Lung microvascular endothelial cell (primary cell): ENCODE results near the gene GATAD2A. TPM values are rescaled to one million over a fixed set of nuclear protein-coding genes. Genes with fewer than 3 reads are reported as not detected.
"Not testable (repeated sequence)": the region's sequence is repeated elsewhere in the genome, so short reads cannot be mapped to it uniquely, and the experiment has no call there.

ENCODE experiments used
- DNase-seq, 2 donors: peaks; one replicate each; pipeline versions ENCODE4 v3.0.0 to v3.0.0-alpha.2; 2010; ENCODE audit warnings: low read depth in 2 of 2
- total RNA-seq: library from RNA; depleted of rRNA; stranded (reverse); fragments of >200 nt; gene quantifications from 2 replicates; pipeline ENCODE4 v1.2.1, GENCODE V29; 2014

Gene GATAD2A
- total RNA-seq, 1 donor from 2014 or later: 37.5 TPM

DNA sequence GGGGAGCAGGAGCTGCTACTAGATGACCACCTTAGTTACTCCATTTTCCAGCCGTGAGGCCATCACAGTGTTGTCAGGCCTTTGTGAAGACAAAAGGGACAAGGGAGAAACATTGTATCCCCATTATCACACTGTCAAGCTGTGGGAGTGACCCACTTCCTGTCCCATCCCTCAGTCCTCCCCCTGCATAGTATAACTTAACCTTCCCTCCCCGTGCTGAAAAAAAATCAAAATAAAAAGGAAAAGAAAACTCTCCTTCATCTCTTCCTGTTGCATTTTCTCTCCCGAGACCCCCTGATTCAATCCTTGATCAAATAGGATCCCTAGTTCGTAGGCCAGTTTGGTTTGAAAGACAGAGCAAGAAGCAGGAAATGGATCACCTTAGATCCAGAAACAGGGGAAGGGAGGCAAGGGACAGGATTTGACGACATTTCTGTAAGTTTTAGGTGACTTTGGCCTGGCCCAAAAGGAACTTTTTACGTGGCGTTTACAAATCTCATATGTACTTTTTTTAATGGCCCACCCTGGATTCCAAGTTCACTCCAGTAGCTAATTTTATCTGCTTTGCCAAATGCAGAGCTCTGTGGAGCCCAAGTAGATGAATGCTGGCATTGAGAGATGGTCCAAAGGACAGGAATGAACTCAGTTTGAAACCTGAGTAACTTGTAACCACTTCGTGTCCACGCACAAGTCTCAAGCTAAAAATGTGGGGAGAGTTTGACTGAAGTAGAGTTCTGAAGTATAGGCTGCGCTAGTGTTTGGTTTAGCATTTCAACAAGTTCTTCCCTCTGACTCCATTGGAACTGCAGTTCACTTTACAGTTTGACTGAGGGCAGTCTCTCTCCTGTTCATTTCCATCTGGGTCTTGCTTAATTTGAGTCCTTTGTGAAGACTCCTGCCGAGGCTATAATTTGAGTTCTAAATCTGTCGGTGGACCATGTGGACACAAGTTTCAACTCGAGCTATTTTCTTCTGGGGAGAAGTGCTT, 16.6 kb upstream of the GATAD2A start:
- DNase-seq: no peak

DNA sequence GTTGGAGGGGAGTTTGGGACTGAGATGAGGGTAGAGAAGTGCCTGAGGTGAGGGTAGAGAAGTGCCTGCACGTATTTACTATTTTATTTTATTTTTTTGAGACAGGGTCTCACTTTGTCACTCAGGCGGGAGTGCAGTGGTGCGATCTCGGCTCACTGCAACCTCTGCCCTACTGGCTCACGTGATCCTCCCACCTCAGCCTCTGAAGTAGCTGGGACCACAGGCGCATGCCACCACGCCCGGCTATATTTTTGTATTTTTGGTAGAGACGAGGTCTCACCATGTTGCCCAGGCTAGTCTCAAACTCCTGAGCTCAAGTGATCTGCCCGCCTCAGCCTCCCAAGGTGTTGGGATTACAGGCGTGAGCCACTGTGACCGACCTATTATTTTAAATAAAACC, 15.8 kb upstream of the GATAD2A start:
- DNase-seq: not testable (repeated sequence)

DNA sequence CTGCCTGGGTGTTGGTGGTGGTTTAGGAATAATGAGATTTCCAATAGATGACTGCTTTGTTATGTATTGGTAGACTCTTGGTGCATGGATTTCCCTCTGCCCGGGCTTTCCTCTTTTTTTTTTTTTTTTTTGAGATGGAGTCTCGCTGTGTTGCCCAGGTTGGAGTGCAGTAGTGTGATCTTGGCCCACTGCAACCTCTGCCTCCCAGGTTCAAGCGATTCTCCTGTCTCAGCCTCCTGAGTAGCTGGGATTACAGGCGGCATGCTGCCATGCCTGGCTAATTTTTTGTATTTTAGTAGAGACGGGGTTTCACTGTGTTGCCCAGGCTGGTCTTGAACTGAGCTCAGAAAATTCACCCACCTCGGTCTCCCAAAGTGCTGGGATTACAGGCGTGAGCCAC, 11.1 kb upstream of the GATAD2A start:
- DNase-seq: not testable (repeated sequence)

DNA sequence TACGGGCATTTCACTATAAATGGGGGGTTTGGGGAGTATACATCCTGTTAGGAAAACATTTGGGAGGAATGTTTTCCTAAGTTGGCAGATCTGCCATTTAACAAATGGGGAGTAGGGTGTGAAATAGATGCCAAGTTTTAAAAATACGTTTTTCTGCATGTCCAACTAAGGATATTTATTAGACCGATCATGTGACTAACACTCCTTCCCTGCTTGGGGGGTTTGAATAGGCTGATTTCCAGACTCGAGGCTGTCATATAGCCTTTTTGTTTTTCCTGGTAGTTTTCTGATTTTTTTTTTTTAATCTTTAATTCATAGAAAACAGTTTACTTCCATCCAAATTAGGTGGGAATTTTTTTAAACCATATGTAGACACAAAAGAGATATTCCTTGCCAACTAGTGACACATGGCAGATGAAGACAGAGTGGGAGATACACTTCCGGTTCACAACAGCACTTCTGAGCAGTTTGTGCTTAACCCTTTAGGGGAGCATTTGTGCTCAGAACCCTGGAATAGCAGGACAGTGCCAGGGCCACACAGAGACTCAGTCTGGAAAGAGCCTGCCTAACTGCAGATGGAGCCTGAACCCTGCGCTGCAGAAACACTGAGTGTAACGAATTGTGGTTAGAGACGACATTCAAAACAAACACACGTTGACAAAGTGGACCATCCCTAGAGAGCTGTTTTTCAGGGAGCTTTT, 5.6 kb upstream of the GATAD2A start:
- DNase-seq: peak; percentile 50 to 56

DNA sequence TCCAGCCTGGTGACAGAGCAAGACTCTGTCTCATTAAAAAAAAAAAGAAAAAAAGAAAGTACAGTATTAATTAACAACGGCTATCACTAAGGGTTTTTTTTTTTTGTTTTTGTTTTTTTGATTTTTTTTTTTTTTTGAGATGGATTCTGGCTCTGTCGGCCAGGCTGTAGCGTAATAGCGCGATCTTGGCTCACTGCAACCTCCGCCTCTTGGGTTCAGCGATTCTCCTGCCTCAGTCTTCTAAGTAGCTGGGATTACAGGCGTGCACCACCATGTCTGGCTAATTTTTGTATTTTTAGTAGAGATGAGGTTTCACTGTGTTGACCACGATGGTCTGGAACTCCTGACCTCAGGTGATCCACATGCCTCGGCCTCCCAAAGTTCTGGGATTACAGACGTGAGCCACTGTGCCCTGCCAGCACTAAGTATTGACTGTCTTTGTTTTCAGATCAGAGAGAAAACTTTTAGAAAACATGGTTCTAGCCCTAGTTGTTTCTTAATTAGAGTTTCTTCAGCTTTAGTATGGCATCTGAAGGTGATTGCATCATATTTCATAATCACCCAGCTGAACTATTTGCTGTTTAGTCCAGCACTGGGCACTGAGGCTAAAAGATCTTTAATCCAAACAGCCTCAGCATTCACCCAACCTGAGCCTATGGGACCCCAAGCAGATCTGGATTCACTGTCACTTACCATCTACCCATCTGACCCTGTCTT, 2.7 kb upstream of the GATAD2A start:
- no peak for DNase-seq

DNA sequence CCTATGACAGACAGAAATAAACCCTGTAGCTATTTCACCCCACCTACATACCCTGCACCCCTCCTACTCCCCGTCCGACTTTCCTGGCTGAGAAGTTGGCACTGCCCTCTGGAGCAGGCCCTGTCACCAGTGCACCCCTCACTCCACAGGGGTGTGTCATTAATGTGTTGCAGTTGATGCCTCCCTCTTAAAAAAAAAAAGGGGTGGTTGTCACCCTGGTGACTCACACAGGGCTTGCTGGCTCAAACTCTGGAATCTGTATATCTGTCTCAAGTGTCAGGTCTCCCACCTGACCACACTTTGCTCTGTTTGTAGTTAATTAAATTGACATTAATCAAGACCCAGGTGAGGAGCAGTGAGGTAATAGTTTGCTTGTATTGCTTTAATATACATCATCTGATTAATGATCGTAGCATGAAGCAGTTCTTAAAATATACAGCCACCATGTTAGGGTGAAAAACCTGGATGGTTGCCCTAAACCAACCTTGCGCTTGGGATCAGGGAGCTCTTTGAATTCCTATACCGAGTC, 2.0 kb upstream of the GATAD2A start:
- peak in 1 of 2 donors; percentile 32 for DNase-seq

DNA sequence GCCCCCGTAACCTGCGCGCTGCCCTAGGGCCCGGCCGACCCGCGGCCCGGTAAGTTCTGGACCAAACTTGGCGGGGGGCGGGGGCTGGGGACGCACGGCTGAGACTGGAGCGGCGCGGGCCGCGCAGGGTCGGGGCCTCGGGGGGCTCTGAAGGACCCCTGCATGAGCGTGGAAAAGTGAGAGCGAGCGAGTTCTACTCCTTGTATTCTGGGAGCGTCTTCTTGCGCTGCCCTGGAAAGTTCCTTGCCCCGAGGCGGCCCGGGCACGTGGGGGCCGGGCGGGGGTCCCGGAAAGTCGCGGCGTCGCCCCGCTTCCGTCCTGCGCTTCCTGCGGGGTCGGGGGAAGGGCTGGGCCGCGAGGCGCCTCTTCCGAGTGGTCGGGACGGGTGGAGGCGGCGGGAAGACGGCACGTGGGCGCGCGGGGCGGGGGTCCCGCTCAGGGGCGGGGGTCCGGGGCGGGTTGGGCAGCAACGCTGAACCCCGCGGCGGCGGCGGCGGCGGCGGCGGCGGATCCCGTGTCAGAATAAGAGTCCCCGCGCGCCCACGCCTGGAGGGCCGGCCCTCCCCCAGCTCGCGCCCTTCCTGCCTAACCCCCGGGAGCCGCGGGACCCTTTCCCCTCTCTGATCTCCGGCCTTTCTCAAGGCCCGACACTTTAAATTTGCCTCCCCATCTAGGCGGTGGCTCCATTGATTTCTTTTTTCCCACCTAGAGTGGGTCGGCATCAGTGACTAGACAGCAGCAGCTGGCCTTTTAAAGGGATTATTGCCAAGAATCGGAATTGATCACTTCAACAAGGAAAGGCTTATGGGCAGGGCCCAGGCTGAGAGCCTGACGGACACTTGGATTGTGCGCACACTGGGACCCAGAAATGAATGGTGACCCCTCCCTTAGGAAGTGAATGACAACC, 749 bp downstream of the GATAD2A start:
- DNase-seq: peak; percentile 45 to 51

DNA sequence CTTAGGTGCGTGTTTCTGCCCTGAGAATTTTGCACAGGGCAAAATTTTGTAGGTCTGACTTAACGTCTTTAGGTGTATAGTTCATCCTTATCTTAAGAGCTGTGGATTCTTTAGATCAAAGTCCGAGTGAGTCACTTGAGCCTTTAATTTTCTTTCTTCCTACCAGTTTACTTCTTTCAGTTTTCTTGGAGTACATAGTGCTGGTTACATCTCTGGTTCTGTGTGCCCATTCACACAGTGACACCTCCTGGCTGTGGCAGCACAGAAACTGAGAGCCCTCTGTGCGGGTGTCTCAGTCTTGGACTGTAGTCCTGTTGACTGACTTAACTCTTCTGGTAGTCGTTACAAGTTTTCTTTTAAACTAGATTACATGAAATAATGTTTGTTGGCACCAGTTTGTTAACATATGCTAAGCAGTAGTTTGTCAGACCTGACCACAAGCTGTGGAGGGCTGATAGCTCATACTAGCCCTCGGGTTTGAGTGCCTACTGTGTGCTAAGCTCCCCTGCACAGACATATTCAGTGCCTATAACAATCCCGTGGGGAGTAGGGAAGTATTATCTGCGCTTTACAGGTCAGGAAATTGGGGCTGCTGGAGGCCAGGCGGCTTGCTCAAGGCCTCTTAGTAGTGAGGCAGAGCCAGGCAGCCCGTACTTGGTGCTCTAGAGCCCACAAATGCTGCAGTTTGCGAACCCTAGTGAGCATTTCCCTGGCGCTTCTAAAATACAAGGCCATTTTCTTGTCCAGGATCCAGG, 1.6 kb downstream of the GATAD2A start:
- peak; percentile 65 to 80 for DNase-seq

DNA sequence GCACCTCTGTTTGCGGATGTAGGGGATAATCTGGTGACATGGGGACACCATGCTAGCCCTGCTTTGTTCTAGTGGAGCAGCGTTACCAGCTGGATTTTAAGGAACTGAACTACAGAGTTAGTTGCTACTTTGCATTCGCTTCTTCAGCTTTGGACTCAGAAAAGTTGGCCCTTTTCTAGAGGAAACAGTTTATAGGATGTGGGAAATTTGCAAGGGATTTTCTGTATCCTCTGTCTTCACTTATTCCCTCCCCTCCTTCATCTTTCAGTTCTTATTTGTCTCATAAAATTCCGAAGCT, 2.1 kb downstream of the GATAD2A start:
- no peak for DNase-seq

DNA sequence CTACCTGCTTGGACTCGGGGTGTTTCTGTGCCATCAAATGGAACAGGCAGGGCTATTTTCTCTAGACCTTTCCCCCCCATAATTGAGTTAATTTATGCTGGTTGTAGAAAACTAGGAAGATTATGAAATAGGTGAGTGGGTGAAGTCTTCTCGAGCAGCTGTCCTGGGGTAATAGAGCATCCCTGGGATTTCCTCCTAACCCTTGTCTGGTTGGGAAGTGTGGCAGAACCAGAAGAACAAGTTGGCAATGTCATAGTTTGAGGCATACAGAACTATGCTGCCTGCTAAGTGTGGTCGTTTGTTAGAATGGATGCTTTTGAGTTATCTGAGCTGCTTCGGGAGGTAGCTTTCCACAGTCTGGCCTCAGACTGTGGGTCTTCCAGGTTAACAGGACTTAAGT, 3.7 kb downstream of the GATAD2A start:
- DNase-seq: no peak

DNA sequence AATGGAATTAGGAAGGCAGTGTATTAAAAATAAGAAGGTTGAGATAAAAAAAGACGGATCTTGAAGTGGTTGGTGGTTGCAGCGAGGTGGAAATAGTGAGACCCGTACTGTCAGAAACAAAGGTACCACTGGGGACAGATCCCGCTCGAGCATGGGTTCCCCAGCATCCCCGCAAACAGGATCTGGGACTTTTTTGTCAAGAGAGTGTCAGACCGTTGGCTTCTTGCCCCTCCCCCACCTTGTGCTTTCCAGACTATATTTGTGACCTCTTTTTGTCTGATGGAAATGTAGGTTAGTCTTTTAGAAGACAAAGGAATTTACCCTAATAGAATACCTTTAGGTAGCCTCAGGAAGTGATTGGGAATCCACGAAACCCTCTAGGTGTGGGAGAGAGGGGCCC, 4.2 kb downstream of the GATAD2A start:
- no peak for DNase-seq

DNA sequence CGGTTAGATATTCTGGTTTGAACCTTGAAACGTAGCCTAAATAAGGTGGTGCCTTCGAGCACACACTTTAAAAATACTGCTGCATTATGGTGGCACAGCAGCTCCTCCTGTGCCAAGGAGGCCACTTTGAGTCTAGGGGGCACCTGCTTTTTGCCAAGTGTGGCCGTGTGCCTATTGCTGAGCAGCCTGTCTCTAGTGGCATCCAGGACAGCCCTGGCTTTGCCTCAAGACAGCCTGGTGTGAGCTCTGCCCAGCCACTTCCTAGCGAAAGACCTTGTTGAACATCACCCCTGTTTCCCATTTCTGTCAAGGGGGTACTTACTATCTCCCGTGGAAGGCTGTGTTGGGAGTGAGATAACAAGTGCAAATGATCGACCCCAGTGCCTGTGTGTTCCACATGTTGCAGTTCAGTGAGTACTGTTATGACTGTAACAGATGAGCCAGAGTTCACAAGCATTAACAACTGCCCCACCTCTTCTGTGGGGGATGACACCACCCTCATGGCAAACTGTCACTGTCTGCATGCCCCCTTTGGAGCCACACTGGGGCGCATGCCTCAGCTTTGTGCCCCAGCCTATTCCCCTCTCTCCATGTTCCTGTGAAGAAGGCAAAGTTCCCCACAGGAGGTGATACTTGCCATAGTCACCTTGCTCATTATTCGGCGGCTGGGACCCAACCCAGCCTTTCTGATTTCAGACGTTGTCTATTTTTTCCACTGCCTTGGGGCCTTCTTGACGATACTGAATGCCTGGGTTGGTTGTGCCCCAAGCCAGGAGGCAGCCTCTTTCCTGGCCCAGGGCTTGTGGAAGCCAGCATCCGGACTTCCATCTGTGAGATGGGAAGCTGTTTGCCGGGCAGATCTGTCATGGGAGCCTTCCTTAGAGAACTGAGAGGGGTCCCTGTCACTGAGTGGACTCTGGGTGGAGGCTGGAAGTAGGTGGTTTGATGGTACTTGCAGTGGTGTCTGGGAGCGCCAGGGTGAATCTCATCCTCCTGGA, 5.4 kb downstream of the GATAD2A start:
- no peak for DNase-seq

DNA sequence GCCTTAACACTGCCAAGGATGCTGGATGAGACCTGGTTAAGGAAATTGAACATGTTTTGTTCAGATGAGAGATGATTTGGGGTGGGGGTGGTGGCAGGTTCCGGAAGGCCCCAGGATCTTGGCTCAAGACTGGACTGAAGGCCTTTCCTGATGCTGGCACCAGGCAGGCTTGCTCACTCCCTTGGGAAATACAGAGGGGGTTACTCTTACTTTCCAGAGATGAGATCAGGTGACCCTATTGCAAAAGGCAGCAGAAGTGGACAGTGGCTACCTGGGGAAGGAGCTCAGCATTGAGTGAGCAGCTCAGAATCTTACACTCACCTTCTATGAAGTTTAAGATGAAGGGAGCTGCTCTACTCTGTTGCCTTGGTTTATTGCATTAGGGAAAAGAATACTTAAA, 10.8 kb downstream of the GATAD2A start:
- no peak for DNase-seq

DNA sequence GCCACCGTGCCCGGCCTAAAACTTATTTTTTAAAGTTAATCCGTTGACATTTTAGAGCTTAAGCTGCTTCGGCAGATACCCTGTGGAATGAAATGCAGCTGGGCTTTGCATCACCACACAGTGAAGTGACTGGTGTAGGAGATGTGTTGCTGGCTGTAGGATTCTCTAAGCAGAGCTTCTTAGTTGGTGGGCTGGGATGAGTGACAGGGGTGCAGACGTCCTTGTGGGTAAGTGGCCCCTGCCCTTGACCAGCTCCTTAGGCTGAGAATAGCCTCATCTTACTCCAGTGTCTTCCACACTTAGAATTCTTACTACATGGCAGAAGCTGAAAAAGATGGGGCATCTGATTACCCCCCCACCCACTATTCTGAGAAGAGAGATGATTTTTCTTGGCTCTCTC, 11.6 kb downstream of the GATAD2A start:
- no peak for DNase-seq

DNA sequence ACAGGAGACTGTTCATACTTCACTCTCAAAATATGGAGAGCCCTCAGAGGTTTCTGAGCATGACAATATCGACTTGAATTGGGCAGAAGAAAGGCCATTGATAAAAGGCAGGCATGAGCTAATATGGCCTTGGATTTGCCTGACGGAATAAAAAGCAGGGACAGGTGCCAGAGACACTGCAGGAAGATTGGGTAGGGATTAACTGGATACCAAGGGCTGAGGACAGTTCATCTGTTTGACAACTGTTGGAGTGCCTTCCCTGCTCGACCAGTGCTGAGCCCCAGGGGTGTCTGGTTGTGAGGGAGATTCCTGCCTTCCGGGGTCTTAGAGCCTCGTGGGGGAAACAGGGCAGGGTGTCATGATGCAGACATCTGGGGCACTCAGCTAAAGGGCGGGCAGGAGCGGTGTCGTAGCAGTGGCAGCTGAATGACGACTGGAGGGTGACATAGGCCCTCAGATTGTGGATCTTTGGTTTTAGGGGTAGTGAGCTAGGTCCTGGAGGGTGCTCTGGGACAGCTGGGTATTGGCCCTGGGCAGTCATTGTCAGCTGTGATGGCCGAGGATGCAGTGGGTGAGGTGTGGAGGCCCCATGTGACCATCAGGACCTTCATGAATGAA, 12.3 kb downstream of the GATAD2A start:
- no peak for DNase-seq

DNA sequence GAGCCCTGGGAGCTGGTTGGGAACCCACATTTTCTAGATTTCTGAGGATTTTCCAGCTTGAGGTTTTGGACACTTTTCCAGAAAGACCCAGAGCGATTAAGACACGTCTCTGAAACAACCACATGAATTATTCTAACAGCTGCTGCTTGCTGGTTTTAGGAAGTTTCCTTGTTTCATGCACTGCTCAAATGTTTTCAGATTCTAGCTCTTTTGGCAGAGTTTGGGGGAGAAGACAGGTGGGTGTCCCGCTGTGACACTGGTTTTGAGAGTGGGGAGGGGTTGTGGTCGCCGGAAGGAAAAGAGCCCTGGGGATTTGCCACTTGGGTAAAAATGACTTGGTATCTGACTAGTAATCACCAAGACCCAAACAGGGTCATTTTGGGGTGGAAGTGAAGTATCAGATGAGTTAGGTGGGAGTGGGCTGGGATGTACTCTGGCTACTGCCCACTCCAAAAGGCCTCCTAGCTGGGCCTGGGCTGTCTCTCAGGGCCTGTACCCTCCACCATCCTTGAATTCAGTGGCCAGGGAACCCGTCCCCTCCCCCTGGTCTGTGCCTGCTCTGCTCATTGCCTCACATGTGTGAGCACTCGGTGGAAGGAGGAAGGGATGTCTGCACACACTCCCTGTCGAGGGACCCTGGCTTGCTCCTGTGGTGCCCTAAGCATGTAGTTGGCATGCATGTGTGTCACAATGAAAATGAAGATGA, 13.2 kb downstream of the GATAD2A start:
- DNase-seq: no peak

DNA sequence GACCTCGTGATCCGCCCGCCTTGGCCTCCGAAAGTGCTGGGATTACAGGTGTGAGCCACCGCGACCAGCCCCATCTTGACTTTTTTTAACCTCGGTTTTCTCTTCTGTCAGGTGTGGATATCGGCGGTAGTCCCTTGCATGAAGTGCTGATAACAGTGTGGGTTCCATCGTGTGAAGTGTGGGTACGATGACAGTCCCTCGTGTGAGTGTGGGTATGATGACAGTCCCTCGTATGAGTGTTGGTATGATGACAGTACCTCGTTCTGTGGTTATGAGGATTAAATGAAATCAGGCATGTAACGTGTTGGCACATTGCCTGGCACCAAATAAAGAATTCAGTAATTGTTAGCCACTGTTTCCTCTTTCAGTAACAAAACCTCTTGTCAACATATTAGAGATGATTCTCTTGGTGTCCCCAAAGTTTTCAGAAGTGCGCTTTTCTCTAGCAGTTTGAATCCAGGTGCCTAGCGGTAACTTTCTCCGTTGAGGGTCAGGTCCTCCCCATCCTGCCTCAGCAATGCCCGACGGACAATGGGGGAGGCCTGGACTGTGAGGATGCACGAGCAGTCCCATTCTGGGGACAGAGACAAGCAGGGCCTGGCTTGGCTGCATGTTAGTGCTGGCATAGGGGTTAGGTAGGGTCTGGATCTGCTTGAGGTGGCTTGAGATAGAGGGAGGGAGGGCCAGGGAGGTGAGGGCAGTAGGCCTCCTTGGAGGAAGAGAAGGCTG, 15.3 kb downstream of the GATAD2A start:
- peak in 1 of 2 donors; percentile 22 for DNase-seq
